MCF 10A (cell line): ENCODE data around the gene CAGE1. TPM values are rescaled to one million over a fixed set of nuclear protein-coding genes. Genes with fewer than 3 reads are reported as not detected.

ENCODE experiments used
- BruUV-seq: library from RNA; stranded (reverse); fragments of 400-500 nt; replicated peaks from 2 replicates; lab custom pipeline; 2021; lab: Mats Ljungman, UMichigan
- CTCF ChIA-PET: fragments of 300-600 bp; sonication (Branson Sonifier 250); formaldehyde crosslinking; extraction: SDS; loops from one replicate; lab custom pipeline; 2021; ENCODE audit warnings: antibody characterized with exemption, inconsistent platforms; lab: Yijun Ruan, JAX
- POLR2A ChIA-PET: fragments of 300-600, 350-650 bp; sonication (Branson Sonifier 250); formaldehyde crosslinking; extraction: SDS; loops from one replicate; lab custom pipeline; 2020; ENCODE audit warnings: antibody characterized with exemption, inconsistent platforms; lab: Yijun Ruan, JAX
- DNase-seq: peaks from one replicate; pipeline ENCODE4 v3.0.0-alpha.2; 2018; ENCODE audit not compliant: unreplicated experiment
- H3K27ac Mint-ChIP-seq: one replicate; pipeline ENCODE4 v1.8.0; 2022; ENCODE audit warnings: mild to moderate bottlenecking, low read depth, mixed read lengths; ENCODE audit not compliant: unreplicated experiment
- H3K27me3 Mint-ChIP-seq: one replicate; pipeline ENCODE4 v1.8.0; 2022; ENCODE audit warnings: mixed read lengths; ENCODE audit not compliant: insufficient read depth, unreplicated experiment
- H3K36me3 Mint-ChIP-seq: one replicate; pipeline ENCODE4 v1.8.0; 2022; ENCODE audit warnings: mild to moderate bottlenecking, moderate library complexity, mixed read lengths; ENCODE audit not compliant: insufficient read depth, unreplicated experiment
- H3K4me1 Mint-ChIP-seq: one replicate; pipeline ENCODE4 v1.8.0; 2022; ENCODE audit warnings: mixed read lengths; ENCODE audit not compliant: insufficient read depth, unreplicated experiment
- H3K4me3 Mint-ChIP-seq: one replicate; pipeline ENCODE4 v1.8.0; 2022; ENCODE audit warnings: mild to moderate bottlenecking, moderate library complexity, mixed read lengths; ENCODE audit not compliant: unreplicated experiment
- H3K9me3 Mint-ChIP-seq: one replicate; pipeline ENCODE4 v1.8.0; 2022; ENCODE audit warnings: mixed read lengths; ENCODE audit not compliant: unreplicated experiment
- CTCF ChIP-seq: fragments of 200-600 bp; IDR thresholded peaks from one replicate; pipeline ENCODE4 v1.8.0; 2022; ENCODE audit warnings: antibody characterized with exemption, mild to moderate bottlenecking; ENCODE audit not compliant: unreplicated experiment
- intact Hi-C: fragments of 100-400 bp; cut with micrococcal nuclease; formaldehyde crosslinking; loops from 2 replicates; pipeline ENCODE4 v1.14.1; 2022
- total RNA-seq: library from RNA; stranded (reverse); gene quantifications from 2 replicates; pipeline ENCODE4 v1.2.3, GENCODE V29; 2022

The CAGE1 gene
- total RNA-seq, 1 experiment from 2014 or later = 0.33 TPM

GRCh38 chr6:7304821-7305220, 84.7 kb downstream of the CAGE1 start:
- no peak for TF ChIP-seq CTCF
- peak overlapping the region; percentile 32 for H3K27ac Mint-ChIP-seq
- POLR2A ChIA-PET = interaction anchor here (0.6 to 1.2 kb wide), 2 partner anchors 13 to 85 kb away, joined by 3 to 10 read pairs; partner anchors contain the start of genes CAGE1 and RIOK1

DNA sequence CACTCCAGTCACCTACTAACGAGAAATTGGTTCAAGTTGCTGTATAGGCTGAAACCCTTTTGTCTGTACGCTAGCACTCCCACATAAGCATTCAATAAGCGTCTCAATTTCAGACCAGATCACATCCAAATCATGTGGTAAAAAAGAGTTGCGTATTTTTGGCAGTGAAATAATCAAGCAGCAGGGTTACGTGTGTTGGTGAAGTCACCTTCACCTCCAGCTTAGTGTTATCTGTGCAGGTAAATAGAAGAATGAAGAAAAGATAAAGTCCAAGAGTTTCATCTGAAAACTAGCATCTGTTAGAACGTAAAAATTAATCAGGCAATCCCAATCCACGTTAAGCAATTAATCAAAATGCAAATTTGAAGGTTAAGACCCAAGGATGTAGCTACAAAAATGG, 87.8 kb downstream of the CAGE1 start:
- TSS peak; percentile 0 for BruUV-seq
- no peak for DNase-seq
- H3K4me1 Mint-ChIP-seq = peaks cover 11% of the 10 kb centered on the region
- H3K36me3 Mint-ChIP-seq = peaks cover 98% of the 10 kb centered on the region
- H3K27me3 Mint-ChIP-seq = no peaks in the 10 kb centered on the region
- ChIA-PET POLR2A (interaction anchor here (0.8 kb wide), 1 partner anchor 37 kb away, joined by 3 read pairs; no protein-coding TSS in a partner anchor), CTCF (no interaction called here)
- TF ChIP-seq CTCF = no peak
- no peak overlapping the region for H3K4me3 Mint-ChIP-seq
- H3K9me3 Mint-ChIP-seq = no peaks in the 10 kb centered on the region
- H3K27ac Mint-ChIP-seq = peak overlapping the region; percentile 29
- intact Hi-C loops = loop anchor here (5.0 kb wide), 1 partner anchor 296 kb away; no protein-coding TSS in a partner anchor

More at GRCh38 chr6:7304821-7305220, 84.7 kb downstream of the CAGE1 start:
- DNase-seq = no peak
- intact Hi-C loops = loop anchor here (5.0 kb wide), 1 partner anchor 292 kb away; no protein-coding TSS in a partner anchor
- no peaks in the 10 kb centered on the region for H3K27me3 Mint-ChIP-seq
- H3K36me3 Mint-ChIP-seq = peaks cover 99% of the 10 kb centered on the region
- H3K4me3 Mint-ChIP-seq = no peak overlapping the region
- H3K4me1 Mint-ChIP-seq = peaks cover 29% of the 10 kb centered on the region
- BruUV-seq = no TSS peak
- H3K9me3 Mint-ChIP-seq = no peaks in the 10 kb centered on the region
- CTCF ChIA-PET = interaction anchor here (0.6 to 0.8 kb wide), 2 partner anchors 126 to 311 kb away, joined by 3 to 7 read pairs; no protein-coding TSS in a partner anchor

GRCh38 chr6:7300926-7301325, 88.6 kb downstream of the CAGE1 start:
- Mint-ChIP-seq H3K27ac (peak overlapping the region; percentile 29), H3K36me3 (peaks cover 99% of the 10 kb centered on the region)

More at GRCh38 chr6:7300926-7301325, 88.6 kb downstream of the CAGE1 start:
- Mint-ChIP-seq H3K4me3 (no peak overlapping the region), H3K27me3 (no peaks in the 10 kb centered on the region), H3K9me3 (no peaks in the 10 kb centered on the region), H3K4me1 (peaks cover 11% of the 10 kb centered on the region)
- TF ChIP-seq CTCF = no peak
- BruUV-seq = no TSS peak
- CTCF ChIA-PET = interaction anchor here (0.9 to 1.2 kb wide), 4 partner anchors 9 to 314 kb away, joined by 3 to 5 read pairs (median 3); no protein-coding TSS in a partner anchor
- POLR2A ChIA-PET = interaction anchor here (0.6 to 3.7 kb wide), 2 partner anchors 11 to 769 kb away, joined by 3 to 15 read pairs; no protein-coding TSS in a partner anchor
- intact Hi-C loops = loop anchor here (5.0 kb wide), 1 partner anchor 296 kb away; no protein-coding TSS in a partner anchor
- no peak for DNase-seq
